Neural cell (in vitro differentiated cells): Measurements from ENCODE around the gene PRB3. TPM values are rescaled to one million over a fixed set of nuclear protein-coding genes. Genes with fewer than 3 reads are reported as not detected.

Experiments used
- H2AFZ ChIP-seq: fragments of 200-600, 300-800 bp; sonication (generic), shearing (Covaris generic); 2 replicates; pipeline ENCODE4 v1.6.0; 2014; ENCODE audit warnings: low read depth, mild to moderate bottlenecking, antibody characterized with exemption, low read length, moderate library complexity
- H3F3A ChIP-seq: fragments of 200-600 bp; shearing (Covaris generic); 2 replicates; pipeline ENCODE4 v1.6.1; 2016; ENCODE audit warnings: mild to moderate bottlenecking, moderate library complexity, mixed read lengths, antibody characterized with exemption, low read length; ENCODE audit not compliant: insufficient read depth, poor library complexity, severe bottlenecking
- H3K27ac ChIP-seq: fragments of 200-600, 300-800 bp; sonication (generic), shearing (Covaris generic); 2 replicates; pipeline ENCODE4 v1.5.1; 2014; ENCODE audit warnings: mild to moderate bottlenecking, low read length, moderate library complexity
- H3K27me3 ChIP-seq: fragments of 300-800, 200-600 bp; sonication (generic), shearing (Covaris generic); 2 replicates; pipeline ENCODE4 v1.6.0; 2014; ENCODE audit warnings: mild to moderate bottlenecking, low read depth, low read length, moderate library complexity; ENCODE audit not compliant: insufficient read depth
- H3K36me3 ChIP-seq: fragments of 300-800, 200-600 bp; sonication (generic), shearing (Covaris generic); 2 replicates; pipeline ENCODE4 v1.5.1; 2014; ENCODE audit warnings: mild to moderate bottlenecking, antibody characterized with exemption, low read length, moderate library complexity; ENCODE audit not compliant: insufficient read depth
- H3K4me2 ChIP-seq: fragments of 300-800, 200-600 bp; sonication (generic), shearing (Covaris generic); 2 replicates; pipeline ENCODE4 v1.6.0; 2014; ENCODE audit warnings: mild to moderate bottlenecking, low read length
- H3K4me3 ChIP-seq: fragments of 300-800, 200-600 bp; sonication (generic), shearing (Covaris generic); 2 replicates; pipeline ENCODE4 v1.5.1; 2014; ENCODE audit warnings: mild to moderate bottlenecking, low read length, moderate library complexity
- H3K79me2 ChIP-seq: fragments of 200-600 bp; shearing (Covaris generic); replicated peaks from 2 replicates; pipeline ENCODE4 v1.6.0; 2014; ENCODE audit warnings: mild to moderate bottlenecking, low read length, moderate library complexity; ENCODE audit not compliant: insufficient read depth
- H3K9ac ChIP-seq: fragments of 300-800, 200-600 bp; sonication (generic), shearing (Covaris generic); 2 replicates; pipeline ENCODE4 v1.6.1; 2016; ENCODE audit warnings: mild to moderate bottlenecking, low read length, mixed read lengths
- H3K9me2 ChIP-seq: fragments of 200-600 bp; shearing (Covaris generic); 2 replicates; pipeline ENCODE4 v1.6.1; 2016; ENCODE audit warnings: mild to moderate bottlenecking, low read length, mixed read lengths; ENCODE audit not compliant: insufficient read depth
- H3K9me3 ChIP-seq: fragments of 200-600, 300-800 bp; sonication (generic), shearing (Covaris generic); 2 replicates; pipeline ENCODE4 v1.6.1; 2016; ENCODE audit warnings: mild to moderate bottlenecking, mixed run types, low read length, moderate library complexity, mixed read lengths
- H4K20me1 ChIP-seq: fragments of 200-600 bp; shearing (Covaris generic); 2 replicates; pipeline ENCODE4 v1.6.1; 2016; ENCODE audit warnings: mild to moderate bottlenecking, mixed run types; ENCODE audit not compliant: insufficient read depth
- EP300 ChIP-seq: fragments of 450-650 bp; conservative IDR thresholded peaks from 2 replicates; pipeline ENCODE4 v1.6.1; 2014; ENCODE audit warnings: antibody characterized with exemption, mild to moderate bottlenecking, moderate library complexity; ENCODE audit not compliant: poor library complexity, severe bottlenecking
- EZH2 ChIP-seq: fragments of 200-600, 300-800 bp; shearing (Covaris generic), sonication (generic); IDR thresholded peaks from 2 replicates; pipeline ENCODE4 v1.6.1; 2014; ENCODE audit warnings: antibody characterized with exemption, low read length, borderline replicate concordance, mild to moderate bottlenecking; ENCODE audit not compliant: insufficient read depth, poor library complexity, severe bottlenecking
- MXI1 ChIP-seq: fragments of 450-650 bp; conservative IDR thresholded peaks from 2 replicates; pipeline ENCODE4 v1.6.1; 2014; ENCODE audit warnings: antibody characterized with exemption, mild to moderate bottlenecking; ENCODE audit not compliant: poor library complexity, severe bottlenecking
- POLR2AphosphoS5 ChIP-seq: IDR thresholded peaks from 2 replicates; pipeline ENCODE4 v1.6.1; 2012
- RAD21 ChIP-seq: fragments of 450-650 bp; conservative IDR thresholded peaks from 2 replicates; pipeline ENCODE4 v1.6.1; 2014; ENCODE audit warnings: antibody characterized with exemption, mild to moderate bottlenecking, moderate library complexity
- SMC3 ChIP-seq: fragments of 450-650 bp; conservative IDR thresholded peaks from 2 replicates; pipeline ENCODE4 v1.6.1; 2014; ENCODE audit warnings: antibody characterized with exemption, mild to moderate bottlenecking, moderate library complexity; ENCODE audit not compliant: poor library complexity
- TAF1 ChIP-seq: IDR thresholded peaks from 2 replicates; pipeline ENCODE4 v1.6.1; 2012; ENCODE audit warnings: low read depth
- polyA plus RNA-seq: library from polyadenylated mRNA; depleted of rRNA; stranded (reverse); fragments of >200 nt; gene quantifications from 2 replicates; pipeline ENCODE4 v1.2.3, GENCODE V29; 2014
- TF ChIP-seq, protein P1 (sequence below): IDR thresholded peaks from 2 replicates; pipeline ENCODE4 v1.6.1; 2012; ENCODE audit warnings: borderline replicate concordance
- TF ChIP-seq, protein P2 (sequence below): fragments of 450-650 bp; IDR thresholded peaks from 2 replicates; pipeline ENCODE4 v1.5.1; 2014; ENCODE audit warnings: antibody characterized with exemption, mild to moderate bottlenecking, moderate library complexity; ENCODE audit not compliant: poor library complexity, severe bottlenecking

PRB3 gene
- polyA plus RNA-seq, 1 donor from 2014 or later: not detected

DNA sequence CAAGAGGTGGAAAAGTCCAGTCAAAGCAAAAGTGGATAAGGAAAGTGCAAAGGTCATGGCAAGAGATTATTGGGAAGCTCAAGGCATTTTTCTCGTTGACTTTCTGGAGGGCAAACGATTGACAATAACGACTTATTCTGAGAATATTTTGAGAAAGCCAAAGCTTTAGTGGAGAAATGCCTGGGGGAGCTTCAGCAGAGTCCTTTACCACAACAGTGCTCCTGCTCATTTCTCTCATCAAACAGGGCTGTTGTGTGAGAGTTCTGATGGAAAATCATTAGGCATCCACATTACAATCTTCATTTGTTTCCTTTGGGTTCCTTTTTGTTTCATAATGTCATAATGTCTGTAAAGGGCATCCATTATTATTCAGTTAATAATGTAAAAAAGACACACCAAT is 26.9 kb downstream of the PRB3 start:
- Histone ChIP-seq H3K4me2 (no peak overlapping the region), H3K9ac (no peak overlapping the region), H3K9me2 (no peaks in the 10 kb centered on the region), H3K4me3 (no peak overlapping the region), H2AFZ (no peak overlapping the region), H3K9me3 (no peaks in the 10 kb centered on the region), H3K27me3 (no peaks in the 10 kb centered on the region), H3K36me3 (no peaks in the 10 kb centered on the region), H3K79me2 (no peaks in the 10 kb centered on the region), H3F3A (no peaks in the 10 kb centered on the region), H4K20me1 (no peaks in the 10 kb centered on the region), H3K27ac (no peak overlapping the region)
- TF ChIP-seq MXI1: no peak
- TF ChIP-seq, protein P1, sequence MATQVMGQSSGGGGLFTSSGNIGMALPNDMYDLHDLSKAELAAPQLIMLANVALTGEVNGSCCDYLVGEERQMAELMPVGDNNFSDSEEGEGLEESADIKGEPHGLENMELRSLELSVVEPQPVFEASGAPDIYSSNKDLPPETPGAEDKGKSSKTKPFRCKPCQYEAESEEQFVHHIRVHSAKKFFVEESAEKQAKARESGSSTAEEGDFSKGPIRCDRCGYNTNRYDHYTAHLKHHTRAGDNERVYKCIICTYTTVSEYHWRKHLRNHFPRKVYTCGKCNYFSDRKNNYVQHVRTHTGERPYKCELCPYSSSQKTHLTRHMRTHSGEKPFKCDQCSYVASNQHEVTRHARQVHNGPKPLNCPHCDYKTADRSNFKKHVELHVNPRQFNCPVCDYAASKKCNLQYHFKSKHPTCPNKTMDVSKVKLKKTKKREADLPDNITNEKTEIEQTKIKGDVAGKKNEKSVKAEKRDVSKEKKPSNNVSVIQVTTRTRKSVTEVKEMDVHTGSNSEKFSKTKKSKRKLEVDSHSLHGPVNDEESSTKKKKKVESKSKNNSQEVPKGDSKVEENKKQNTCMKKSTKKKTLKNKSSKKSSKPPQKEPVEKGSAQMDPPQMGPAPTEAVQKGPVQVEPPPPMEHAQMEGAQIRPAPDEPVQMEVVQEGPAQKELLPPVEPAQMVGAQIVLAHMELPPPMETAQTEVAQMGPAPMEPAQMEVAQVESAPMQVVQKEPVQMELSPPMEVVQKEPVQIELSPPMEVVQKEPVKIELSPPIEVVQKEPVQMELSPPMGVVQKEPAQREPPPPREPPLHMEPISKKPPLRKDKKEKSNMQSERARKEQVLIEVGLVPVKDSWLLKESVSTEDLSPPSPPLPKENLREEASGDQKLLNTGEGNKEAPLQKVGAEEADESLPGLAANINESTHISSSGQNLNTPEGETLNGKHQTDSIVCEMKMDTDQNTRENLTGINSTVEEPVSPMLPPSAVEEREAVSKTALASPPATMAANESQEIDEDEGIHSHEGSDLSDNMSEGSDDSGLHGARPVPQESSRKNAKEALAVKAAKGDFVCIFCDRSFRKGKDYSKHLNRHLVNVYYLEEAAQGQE: no peak
- TF ChIP-seq TAF1: no peak
- TF ChIP-seq, protein P2, sequence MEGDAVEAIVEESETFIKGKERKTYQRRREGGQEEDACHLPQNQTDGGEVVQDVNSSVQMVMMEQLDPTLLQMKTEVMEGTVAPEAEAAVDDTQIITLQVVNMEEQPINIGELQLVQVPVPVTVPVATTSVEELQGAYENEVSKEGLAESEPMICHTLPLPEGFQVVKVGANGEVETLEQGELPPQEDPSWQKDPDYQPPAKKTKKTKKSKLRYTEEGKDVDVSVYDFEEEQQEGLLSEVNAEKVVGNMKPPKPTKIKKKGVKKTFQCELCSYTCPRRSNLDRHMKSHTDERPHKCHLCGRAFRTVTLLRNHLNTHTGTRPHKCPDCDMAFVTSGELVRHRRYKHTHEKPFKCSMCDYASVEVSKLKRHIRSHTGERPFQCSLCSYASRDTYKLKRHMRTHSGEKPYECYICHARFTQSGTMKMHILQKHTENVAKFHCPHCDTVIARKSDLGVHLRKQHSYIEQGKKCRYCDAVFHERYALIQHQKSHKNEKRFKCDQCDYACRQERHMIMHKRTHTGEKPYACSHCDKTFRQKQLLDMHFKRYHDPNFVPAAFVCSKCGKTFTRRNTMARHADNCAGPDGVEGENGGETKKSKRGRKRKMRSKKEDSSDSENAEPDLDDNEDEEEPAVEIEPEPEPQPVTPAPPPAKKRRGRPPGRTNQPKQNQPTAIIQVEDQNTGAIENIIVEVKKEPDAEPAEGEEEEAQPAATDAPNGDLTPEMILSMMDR: no peak
- TF ChIP-seq EP300: no peak
- no peak for TF ChIP-seq SMC3
- no peak for TF ChIP-seq POLR2AphosphoS5
- TF ChIP-seq EZH2: no peak
- no peak for TF ChIP-seq RAD21

DNA sequence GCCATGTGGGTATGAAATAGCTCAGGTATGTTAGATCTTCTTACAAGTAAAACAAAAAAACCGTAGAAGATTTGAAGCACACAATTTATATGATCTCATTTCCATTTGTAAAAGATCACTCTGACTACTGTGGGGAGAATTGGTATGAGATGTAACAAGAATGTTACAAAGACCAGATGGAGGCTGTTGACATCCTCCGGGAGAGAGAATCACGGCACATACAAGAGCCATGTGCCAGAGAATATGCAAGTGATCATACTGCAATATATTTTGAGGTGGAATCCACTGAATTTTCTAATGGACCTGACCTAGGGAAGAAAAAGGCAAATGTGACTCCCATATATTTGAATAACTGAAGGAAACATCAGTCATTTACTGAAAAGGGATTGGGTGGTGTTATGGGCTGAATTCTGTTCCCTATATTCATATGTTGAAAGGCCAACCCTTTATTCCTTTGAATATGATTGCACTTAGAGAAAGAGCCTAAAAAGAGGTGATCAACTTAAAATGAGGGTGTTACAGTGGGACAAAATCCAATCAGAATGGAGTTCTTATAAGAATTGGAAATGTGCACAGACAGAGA is 29.1 kb downstream of the PRB3 start:
- H3K79me2 ChIP-seq: no peaks in the 10 kb centered on the region
- no peak overlapping the region for H2AFZ ChIP-seq
- H3K27ac ChIP-seq: no peak overlapping the region
- no peak overlapping the region for H3K4me3 ChIP-seq
- no peaks in the 10 kb centered on the region for H3F3A ChIP-seq
- H3K9ac ChIP-seq: no peak overlapping the region
- H3K36me3 ChIP-seq: no peaks in the 10 kb centered on the region
- H4K20me1 ChIP-seq: no peaks in the 10 kb centered on the region
- no peak overlapping the region for H3K4me2 ChIP-seq
- no peak for TF ChIP-seq EZH2
- H3K27me3 ChIP-seq: no peaks in the 10 kb centered on the region
- no peaks in the 10 kb centered on the region for H3K9me2 ChIP-seq
- no peaks in the 10 kb centered on the region for H3K9me3 ChIP-seq

DNA sequence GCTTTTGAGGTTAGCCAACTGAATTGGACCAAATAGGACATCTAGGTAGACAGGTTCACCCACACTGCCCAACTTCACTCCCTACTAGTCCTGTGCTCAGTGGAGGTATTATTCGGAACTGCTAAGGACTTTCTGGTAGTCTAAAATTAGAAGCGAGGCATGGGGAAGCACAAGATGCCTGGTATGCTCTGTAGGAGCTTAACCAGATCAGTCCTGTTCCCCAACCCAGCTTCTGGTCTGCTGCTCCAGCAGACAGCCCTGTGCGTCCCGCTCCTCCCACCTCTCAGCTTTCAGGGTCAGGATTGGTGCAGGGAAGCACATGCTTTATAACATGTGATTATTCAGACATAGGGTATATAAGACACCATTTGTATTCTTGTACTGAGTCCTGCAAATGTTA is 31.2 kb downstream of the PRB3 start:
- no peaks in the 10 kb centered on the region for H3F3A ChIP-seq
- no peaks in the 10 kb centered on the region for H3K36me3 ChIP-seq
- no peaks in the 10 kb centered on the region for H3K9me3 ChIP-seq
- no peak overlapping the region for H2AFZ ChIP-seq
- H4K20me1 ChIP-seq: no peaks in the 10 kb centered on the region
- no peak overlapping the region for H3K27ac ChIP-seq
- H3K4me3 ChIP-seq: no peak overlapping the region
- H3K27me3 ChIP-seq: no peaks in the 10 kb centered on the region
- H3K9me2 ChIP-seq: no peaks in the 10 kb centered on the region
- no peak for TF ChIP-seq EZH2
- TF ChIP-seq TAF1: no peak
- no peak for TF ChIP-seq POLR2AphosphoS5
- TF ChIP-seq MXI1: no peak
- no peak for TF ChIP-seq RAD21
- TF ChIP-seq, protein P2: no peak
- no peak for TF ChIP-seq EP300
- no peak for TF ChIP-seq SMC3
- TF ChIP-seq, protein P1: no peak
- no peak overlapping the region for H3K9ac ChIP-seq
- H3K79me2 ChIP-seq: no peaks in the 10 kb centered on the region
- no peak overlapping the region for H3K4me2 ChIP-seq
